ENCODE results near the gene FAM180B. TPM values are rescaled to one million over a fixed set of nuclear protein-coding genes. Genes with fewer than 3 reads are reported as not detected.

The FAM180B gene
- total and polyA plus RNA-seq, 2 of the 13 experiments (the other 11 are each of a cell fraction or from before 2014, with no cell fraction given), result 0.40 to 1.0 TPM

DNA sequence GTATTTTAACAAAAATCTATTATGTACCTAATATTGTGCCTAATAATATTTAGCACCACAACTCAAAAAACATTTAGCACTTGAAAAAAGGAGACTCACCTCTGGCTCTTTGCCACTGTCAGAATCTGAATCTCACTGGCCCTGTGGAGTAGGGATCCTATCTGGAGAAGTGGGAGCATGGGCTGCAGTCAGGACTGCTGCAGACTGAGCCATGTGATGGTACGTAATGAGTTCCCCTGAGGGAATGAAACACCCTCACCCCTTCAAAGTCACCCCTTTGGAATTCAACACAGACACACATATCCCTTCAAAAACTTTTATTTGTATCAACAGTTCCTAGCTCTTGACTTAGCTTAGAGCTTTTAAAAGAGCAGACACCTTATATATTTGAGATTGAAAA is 14.6 kb upstream of the FAM180B start:
- Histone ChIP-seq H3K4me2 (ENCODE audit: low read depth, low read length) (no peak overlapping the region), H3K27ac (ENCODE audit: extremely low read length, insufficient read depth, low read length) (no peak overlapping the region), H4K20me1 (ENCODE audit: insufficient read depth, low read length) (no peaks in the 10 kb centered on the region), H3K9me3 (ENCODE audit: low read length) (no peaks in the 10 kb centered on the region), H3K4me1 (ENCODE audit: insufficient read depth, low read length) (peaks cover 8% of the 10 kb centered on the region), H3K36me3 (replicated peaks in 1 of 2; ENCODE audit: control insufficient read depth in 1 of 2, insufficient read depth in 2 of 2, low read length in 2 of 2) (peaks cover 12 to 47% of the 10 kb centered on the region in 2 experiments), H3K27me3 (ENCODE audit: control insufficient read depth in 1 of 2, insufficient read depth in 2 of 2, low read length in 2 of 2) (no peaks in the 10 kb centered on the region), H3K9ac (ENCODE audit: insufficient read depth, low read depth, low read length) (no peak overlapping the region), H3K79me2 (ENCODE audit: insufficient read depth, low read length) (peaks cover 24% of the 10 kb centered on the region), H2AFZ (ENCODE audit: low read length) (no peak overlapping the region), H3K4me3 (replicated peaks in 1 of 3; ENCODE audit: insufficient read depth in 1 of 3, low read depth in 2 of 3, low read length in 3 of 3) (no peak overlapping the region)
- WGBS (ENCODE audit: low lambda C conversion rate), result 100% methylated on average over 1 of the region's 1 CpG
- intact Hi-C loops (cut with micrococcal nuclease; ENCODE audit: unreplicated experiment), result no loop called here
- CTCF ChIA-PET (ENCODE audit: low intra/inter-chr PET ratio, low total read pairs), result no interaction called here
- POLR2A ChIA-PET, result no interaction called here
- DNase-seq (ENCODE audit: low spot score), result no peak
- BruUV-seq (replicated peaks), result TSS peak; percentile 34
- TF ChIP-seq NFATC3 (CRISPR knock-in tag; IDR thresholded peaks at IDR 0.05), result no peak
- TF ChIP-seq NCOA2 (CRISPR knock-in tag; IDR thresholded peaks at IDR 0.05), result no peak
- no peak for TF ChIP-seq SIN3A (IDR thresholded peaks at IDR 0.05; ENCODE audit: borderline replicate concordance, low read depth, low read length)
- no peak for TF ChIP-seq MBD4 (IDR thresholded peaks at IDR 0.05; ENCODE audit: borderline replicate concordance, low read length)
- no peak for TF ChIP-seq ZNF3 (CRISPR knock-in tag; IDR thresholded peaks at IDR 0.05)
- TF ChIP-seq, protein P1, sequence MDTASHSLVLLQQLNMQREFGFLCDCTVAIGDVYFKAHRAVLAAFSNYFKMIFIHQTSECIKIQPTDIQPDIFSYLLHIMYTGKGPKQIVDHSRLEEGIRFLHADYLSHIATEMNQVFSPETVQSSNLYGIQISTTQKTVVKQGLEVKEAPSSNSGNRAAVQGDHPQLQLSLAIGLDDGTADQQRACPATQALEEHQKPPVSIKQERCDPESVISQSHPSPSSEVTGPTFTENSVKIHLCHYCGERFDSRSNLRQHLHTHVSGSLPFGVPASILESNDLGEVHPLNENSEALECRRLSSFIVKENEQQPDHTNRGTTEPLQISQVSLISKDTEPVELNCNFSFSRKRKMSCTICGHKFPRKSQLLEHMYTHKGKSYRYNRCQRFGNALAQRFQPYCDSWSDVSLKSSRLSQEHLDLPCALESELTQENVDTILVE (CRISPR knock-in tag; IDR thresholded peaks at IDR 0.05), result no peak
- no peak for TF ChIP-seq ZNF549 (CRISPR knock-in tag; IDR thresholded peaks at IDR 0.05)
- TF ChIP-seq ZNF713 (CRISPR knock-in tag; IDR thresholded peaks at IDR 0.05), result no peak
- TF ChIP-seq REL (CRISPR knock-in tag; conservative IDR thresholded peaks at IDR 0.05), result no peak
- TF ChIP-seq POLR2AphosphoS2 (IDR thresholded peaks at IDR 0.05; ENCODE audit: low read depth, low read length), result no peak
- TF ChIP-seq, protein P2, sequence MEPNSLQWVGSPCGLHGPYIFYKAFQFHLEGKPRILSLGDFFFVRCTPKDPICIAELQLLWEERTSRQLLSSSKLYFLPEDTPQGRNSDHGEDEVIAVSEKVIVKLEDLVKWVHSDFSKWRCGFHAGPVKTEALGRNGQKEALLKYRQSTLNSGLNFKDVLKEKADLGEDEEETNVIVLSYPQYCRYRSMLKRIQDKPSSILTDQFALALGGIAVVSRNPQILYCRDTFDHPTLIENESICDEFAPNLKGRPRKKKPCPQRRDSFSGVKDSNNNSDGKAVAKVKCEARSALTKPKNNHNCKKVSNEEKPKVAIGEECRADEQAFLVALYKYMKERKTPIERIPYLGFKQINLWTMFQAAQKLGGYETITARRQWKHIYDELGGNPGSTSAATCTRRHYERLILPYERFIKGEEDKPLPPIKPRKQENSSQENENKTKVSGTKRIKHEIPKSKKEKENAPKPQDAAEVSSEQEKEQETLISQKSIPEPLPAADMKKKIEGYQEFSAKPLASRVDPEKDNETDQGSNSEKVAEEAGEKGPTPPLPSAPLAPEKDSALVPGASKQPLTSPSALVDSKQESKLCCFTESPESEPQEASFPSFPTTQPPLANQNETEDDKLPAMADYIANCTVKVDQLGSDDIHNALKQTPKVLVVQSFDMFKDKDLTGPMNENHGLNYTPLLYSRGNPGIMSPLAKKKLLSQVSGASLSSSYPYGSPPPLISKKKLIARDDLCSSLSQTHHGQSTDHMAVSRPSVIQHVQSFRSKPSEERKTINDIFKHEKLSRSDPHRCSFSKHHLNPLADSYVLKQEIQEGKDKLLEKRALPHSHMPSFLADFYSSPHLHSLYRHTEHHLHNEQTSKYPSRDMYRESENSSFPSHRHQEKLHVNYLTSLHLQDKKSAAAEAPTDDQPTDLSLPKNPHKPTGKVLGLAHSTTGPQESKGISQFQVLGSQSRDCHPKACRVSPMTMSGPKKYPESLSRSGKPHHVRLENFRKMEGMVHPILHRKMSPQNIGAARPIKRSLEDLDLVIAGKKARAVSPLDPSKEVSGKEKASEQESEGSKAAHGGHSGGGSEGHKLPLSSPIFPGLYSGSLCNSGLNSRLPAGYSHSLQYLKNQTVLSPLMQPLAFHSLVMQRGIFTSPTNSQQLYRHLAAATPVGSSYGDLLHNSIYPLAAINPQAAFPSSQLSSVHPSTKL (CRISPR knock-in tag; IDR thresholded peaks at IDR 0.05), result no peak
- TF ChIP-seq, protein P3, sequence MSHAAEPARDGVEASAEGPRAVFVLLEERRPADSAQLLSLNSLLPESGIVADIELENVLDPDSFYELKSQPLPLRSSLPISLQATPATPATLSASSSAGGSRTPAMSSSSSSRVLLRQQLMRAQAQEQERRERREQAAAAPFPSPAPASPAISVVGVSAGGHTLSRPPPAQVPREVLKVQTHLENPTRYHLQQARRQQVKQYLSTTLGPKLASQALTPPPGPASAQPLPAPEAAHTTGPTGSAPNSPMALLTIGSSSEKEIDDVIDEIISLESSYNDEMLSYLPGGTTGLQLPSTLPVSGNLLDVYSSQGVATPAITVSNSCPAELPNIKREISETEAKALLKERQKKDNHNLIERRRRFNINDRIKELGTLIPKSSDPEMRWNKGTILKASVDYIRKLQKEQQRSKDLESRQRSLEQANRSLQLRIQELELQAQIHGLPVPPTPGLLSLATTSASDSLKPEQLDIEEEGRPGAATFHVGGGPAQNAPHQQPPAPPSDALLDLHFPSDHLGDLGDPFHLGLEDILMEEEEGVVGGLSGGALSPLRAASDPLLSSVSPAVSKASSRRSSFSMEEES (CRISPR knock-in tag; IDR thresholded peaks at IDR 0.05), result no peak
- TF ChIP-seq TP53 (CRISPR knock-in tag; conservative IDR thresholded peaks at IDR 0.05), result no peak
- in situ Hi-C loops (cut with HindIII; ENCODE audit: extremely low pct_ligation_motif_present, low pct_unique_long_range_greater_than_20kb), result no loop called here
- FAIRE-seq, result no peak
- no peak for ATAC-seq
